Endothelial cell of umbilical vein (primary cell): ENCODE results near the gene ITGB3BP.

ENCODE experiments used
- EZH2 ChIP-seq: IDR thresholded peaks from 2 replicates; pipeline ENCODE4 v1.6.1; 2012; ENCODE audit warnings: borderline replicate concordance, low read depth, mild to moderate bottlenecking, moderate library complexity, low read length, inconsistent platforms; ENCODE audit not compliant: severe bottlenecking
- GATA2 ChIP-seq: IDR thresholded peaks from 2 replicates; pipeline ENCODE4 v1.7.0; 2011; ENCODE audit warnings: low read depth, mild to moderate bottlenecking, moderate library complexity, mixed read lengths, low read length; ENCODE audit not compliant: insufficient read length, insufficient read depth
- JUN ChIP-seq: IDR thresholded peaks from 2 replicates; pipeline ENCODE4 v1.6.1; 2011; ENCODE audit warnings: borderline replicate concordance, low read depth; ENCODE audit not compliant: insufficient read length, insufficient read depth
- POLR2A ChIP-seq: IDR thresholded peaks from 2 replicates; pipeline ENCODE4 v1.6.1; 2012; ENCODE audit warnings: low read depth, mild to moderate bottlenecking, control low read depth, low read length
- POLR2AphosphoS5 ChIP-seq: IDR thresholded peaks from 2 replicates; pipeline ENCODE4 v1.6.1; 2012; ENCODE audit warnings: low read depth, mild to moderate bottlenecking, control low read depth, low read length, moderate library complexity; ENCODE audit not compliant: insufficient read depth
- TF ChIP-seq, protein P1 (sequence below), 2 donors: IDR thresholded peaks; 1 replicate in 1 of 2; 2 replicates in 1 of 2; pipeline ENCODE4 v1.5.1; 2011; ENCODE audit warnings: low read length in 2 of 2, mild to moderate bottlenecking in 2 of 2, moderate library complexity in 2 of 2, control low read depth in 1 of 2, inconsistent platforms in 1 of 2, low read depth in 1 of 2; ENCODE audit not compliant: insufficient read depth in 1 of 2; ENCODE audit errors: extremely low read depth in 1 of 2

DNA sequence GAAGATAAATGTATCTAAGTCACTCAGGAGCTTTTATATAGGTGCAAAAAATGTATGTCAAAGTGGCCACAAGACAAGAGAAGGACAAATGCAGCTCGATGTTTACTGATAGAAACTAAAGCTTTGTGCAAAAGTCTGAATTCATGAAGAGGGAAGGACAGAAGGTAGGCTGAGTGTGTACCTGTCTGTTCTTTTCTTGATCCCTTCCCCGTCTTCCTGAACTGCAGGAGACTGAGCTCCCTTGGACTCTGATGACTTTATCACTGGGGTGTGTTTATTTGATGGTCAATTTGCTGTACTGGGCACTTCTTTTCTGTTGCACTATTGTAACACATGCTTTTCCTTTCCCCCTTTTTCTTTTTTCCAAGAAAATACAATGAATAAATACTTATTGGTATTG lies 25.4 kb downstream of the ITGB3BP start:
- TF ChIP-seq, protein P1, sequence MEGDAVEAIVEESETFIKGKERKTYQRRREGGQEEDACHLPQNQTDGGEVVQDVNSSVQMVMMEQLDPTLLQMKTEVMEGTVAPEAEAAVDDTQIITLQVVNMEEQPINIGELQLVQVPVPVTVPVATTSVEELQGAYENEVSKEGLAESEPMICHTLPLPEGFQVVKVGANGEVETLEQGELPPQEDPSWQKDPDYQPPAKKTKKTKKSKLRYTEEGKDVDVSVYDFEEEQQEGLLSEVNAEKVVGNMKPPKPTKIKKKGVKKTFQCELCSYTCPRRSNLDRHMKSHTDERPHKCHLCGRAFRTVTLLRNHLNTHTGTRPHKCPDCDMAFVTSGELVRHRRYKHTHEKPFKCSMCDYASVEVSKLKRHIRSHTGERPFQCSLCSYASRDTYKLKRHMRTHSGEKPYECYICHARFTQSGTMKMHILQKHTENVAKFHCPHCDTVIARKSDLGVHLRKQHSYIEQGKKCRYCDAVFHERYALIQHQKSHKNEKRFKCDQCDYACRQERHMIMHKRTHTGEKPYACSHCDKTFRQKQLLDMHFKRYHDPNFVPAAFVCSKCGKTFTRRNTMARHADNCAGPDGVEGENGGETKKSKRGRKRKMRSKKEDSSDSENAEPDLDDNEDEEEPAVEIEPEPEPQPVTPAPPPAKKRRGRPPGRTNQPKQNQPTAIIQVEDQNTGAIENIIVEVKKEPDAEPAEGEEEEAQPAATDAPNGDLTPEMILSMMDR (IDR thresholded peaks at IDR 0.05; ENCODE audit: extremely low read depth in 1 of 2, insufficient read depth in 1 of 2, low read depth in 1 of 2, low read length in 2 of 2) = no peak
- TF ChIP-seq JUN (no peak), EZH2 (no peak), POLR2A (no peak), POLR2AphosphoS5 (no peak), GATA2 (no peak)
